MCF 10A (cell line): ENCODE results near the gene AMZ1. TPM values are rescaled to one million over a fixed set of nuclear protein-coding genes. Genes with fewer than 3 reads are reported as not detected.

Source experiments
- BruUV-seq: library from RNA; stranded (reverse); fragments of 400-500 nt; replicated peaks from 2 replicates; lab custom pipeline; 2021; lab: Mats Ljungman, UMichigan
- CTCF ChIA-PET: fragments of 300-600 bp; sonication (Branson Sonifier 250); formaldehyde crosslinking; extraction: SDS; loops from one replicate; lab custom pipeline; 2021; ENCODE audit warnings: antibody characterized with exemption, inconsistent platforms; lab: Yijun Ruan, JAX
- POLR2A ChIA-PET: fragments of 300-600, 350-650 bp; sonication (Branson Sonifier 250); formaldehyde crosslinking; extraction: SDS; loops from one replicate; lab custom pipeline; 2020; ENCODE audit warnings: antibody characterized with exemption, inconsistent platforms; lab: Yijun Ruan, JAX
- DNase-seq: peaks from one replicate; pipeline ENCODE4 v3.0.0-alpha.2; 2018; ENCODE audit not compliant: unreplicated experiment
- H3K27ac Mint-ChIP-seq: one replicate; pipeline ENCODE4 v1.8.0; 2022; ENCODE audit warnings: mild to moderate bottlenecking, low read depth, mixed read lengths; ENCODE audit not compliant: unreplicated experiment
- H3K27me3 Mint-ChIP-seq: one replicate; pipeline ENCODE4 v1.8.0; 2022; ENCODE audit warnings: mixed read lengths; ENCODE audit not compliant: insufficient read depth, unreplicated experiment
- H3K36me3 Mint-ChIP-seq: one replicate; pipeline ENCODE4 v1.8.0; 2022; ENCODE audit warnings: mild to moderate bottlenecking, moderate library complexity, mixed read lengths; ENCODE audit not compliant: insufficient read depth, unreplicated experiment
- H3K4me1 Mint-ChIP-seq: one replicate; pipeline ENCODE4 v1.8.0; 2022; ENCODE audit warnings: mixed read lengths; ENCODE audit not compliant: insufficient read depth, unreplicated experiment
- H3K4me3 Mint-ChIP-seq: one replicate; pipeline ENCODE4 v1.8.0; 2022; ENCODE audit warnings: mild to moderate bottlenecking, moderate library complexity, mixed read lengths; ENCODE audit not compliant: unreplicated experiment
- H3K9me3 Mint-ChIP-seq: one replicate; pipeline ENCODE4 v1.8.0; 2022; ENCODE audit warnings: mixed read lengths; ENCODE audit not compliant: unreplicated experiment
- CTCF ChIP-seq: fragments of 200-600 bp; IDR thresholded peaks from one replicate; pipeline ENCODE4 v1.8.0; 2022; ENCODE audit warnings: antibody characterized with exemption, mild to moderate bottlenecking; ENCODE audit not compliant: unreplicated experiment
- intact Hi-C: fragments of 100-400 bp; cut with micrococcal nuclease; formaldehyde crosslinking; loops from 2 replicates; pipeline ENCODE4 v1.14.1; 2022
- total RNA-seq: library from RNA; stranded (reverse); gene quantifications from 2 replicates; pipeline ENCODE4 v1.2.3, GENCODE V29; 2022

Gene AMZ1
- total RNA-seq, 1 experiment from 2014 or later: not detected

- CTCF ChIA-PET: no interaction called here
- no peak for TF ChIP-seq CTCF
- H3K36me3 Mint-ChIP-seq: no peaks in the 10 kb centered on the region
- intact Hi-C loops: no loop called here
- H3K27me3 Mint-ChIP-seq: no peaks in the 10 kb centered on the region
- H3K9me3 Mint-ChIP-seq: peaks cover under 1% of the 10 kb centered on the region
- H3K4me1 Mint-ChIP-seq: peaks cover 5% of the 10 kb centered on the region
- no TSS peak for BruUV-seq
- DNase-seq: no peak
- H3K27ac Mint-ChIP-seq: no peak overlapping the region
- no peak overlapping the region for H3K4me3 Mint-ChIP-seq
- POLR2A ChIA-PET: interaction anchor here (0.7 kb wide), 1 partner anchor 94 kb away, joined by 3 read pairs; the partner anchor contains the start of gene GNA12
Measured at GRCh38 chr7:2750004-2750407, 62.0 kb downstream of the AMZ1 start.

GRCh38 chr7:2751086-2751485 lies 63.1 kb downstream of the AMZ1 start:
- DNase-seq: no peak
- intact Hi-C loops: no loop called here
- ChIA-PET CTCF (interaction anchor here (0.6 kb wide), 1 partner anchor 17 kb away, joined by 3 read pairs; no protein-coding TSS in a partner anchor), POLR2A (no interaction called here)
- TF ChIP-seq CTCF: no peak
- no peak overlapping the region for H3K27ac Mint-ChIP-seq
- H3K4me1 Mint-ChIP-seq: peaks cover 5% of the 10 kb centered on the region
- no peaks in the 10 kb centered on the region for H3K9me3 Mint-ChIP-seq
- H3K27me3 Mint-ChIP-seq: no peaks in the 10 kb centered on the region
- no peaks in the 10 kb centered on the region for H3K36me3 Mint-ChIP-seq
- no peak overlapping the region for H3K4me3 Mint-ChIP-seq
- no TSS peak for BruUV-seq

- intact Hi-C loops: no loop called here
- H3K9me3 Mint-ChIP-seq: no peaks in the 10 kb centered on the region
- no peaks in the 10 kb centered on the region for H3K36me3 Mint-ChIP-seq
- BruUV-seq: no TSS peak
- no peak for DNase-seq
- no peak for TF ChIP-seq CTCF
- no peak overlapping the region for H3K4me3 Mint-ChIP-seq
- peaks cover 25% of the 10 kb centered on the region for H3K4me1 Mint-ChIP-seq
- H3K27me3 Mint-ChIP-seq: no peaks in the 10 kb centered on the region
- POLR2A ChIA-PET: no interaction called here
- H3K27ac Mint-ChIP-seq: no peak overlapping the region
- CTCF ChIA-PET: interaction anchor here (0.6 kb wide), 3 partner anchors 66 to 945 kb away, joined by 3 to 5 read pairs (median 3); no protein-coding TSS in a partner anchor
Measured at GRCh38 chr7:2753148-2753547, 65.1 kb downstream of the AMZ1 start.

GRCh38 chr7:2754086-2754485 lies 66.1 kb downstream of the AMZ1 start:
- intact Hi-C loops: no loop called here
- no peaks in the 10 kb centered on the region for H3K36me3 Mint-ChIP-seq
- no peaks in the 10 kb centered on the region for H3K27me3 Mint-ChIP-seq
- POLR2A ChIA-PET: interaction anchor here (0.5 to 1.2 kb wide), 3 partner anchors 9 to 1183 kb away, joined by 3 to 4 read pairs (median 3); no protein-coding TSS in a partner anchor
- peaks cover 30% of the 10 kb centered on the region for H3K4me1 Mint-ChIP-seq
- no peak overlapping the region for H3K4me3 Mint-ChIP-seq
- no TSS peak for BruUV-seq
- no peak overlapping the region for H3K27ac Mint-ChIP-seq
- CTCF ChIA-PET: no interaction called here
- no peak for DNase-seq
- H3K9me3 Mint-ChIP-seq: no peaks in the 10 kb centered on the region
- TF ChIP-seq CTCF: no peak
